Testis (tissue), 3 donors: ENCODE measurements around the gene PDP2. TPM values are rescaled to one million over a fixed set of nuclear protein-coding genes. Genes with fewer than 3 reads are reported as not detected.
"Not testable (repeated sequence)": the region's sequence is repeated elsewhere in the genome, so short reads cannot be mapped to it uniquely, and the experiment has no call there.

Source experiments
- DNase-seq: peaks from one replicate; pipeline ENCODE4 v3.0.0-alpha.2; 2019
- H3K27ac ChIP-seq, 2 donors: fragments of 200-600 bp; sonication (generic); one replicate each; pipeline ENCODE4 v1.5.1; 2019
- H3K27me3 ChIP-seq: fragments of 200-600 bp; sonication (generic); one replicate; pipeline ENCODE4 v1.5.1; 2019
- H3K36me3 ChIP-seq: fragments of 200-600 bp; sonication (generic); one replicate; pipeline ENCODE4 v1.5.1; 2017; ENCODE audit warnings: low read depth; ENCODE audit errors: missing control alignments
- H3K4me1 ChIP-seq: fragments of 200-600 bp; sonication (generic); one replicate; pipeline ENCODE4 v1.5.1; 2019
- H3K4me3 ChIP-seq, 2 donors: fragments of 200-600 bp; sonication (generic); one replicate each; pipeline ENCODE4 v1.5.1; 2017 to 2019
- H3K9me3 ChIP-seq: fragments of 200-600 bp; sonication (generic); one replicate; pipeline ENCODE4 v1.5.1; 2017
- POLR2A ChIP-seq: fragments of 450-650 bp; IDR thresholded peaks from one replicate; pipeline ENCODE4 v1.6.1; 2017; ENCODE audit warnings: antibody characterized with exemption, mild to moderate bottlenecking, moderate library complexity
- WGBS, 2 donors: methylation state at CpG; one replicate each; pipeline ENCODE4 v1.1.5; 2018; 5-methylcytosine and 5-hydroxymethylcytosine counted together
- intact Hi-C: fragments of 100-400 bp; cut with DNase I; formaldehyde crosslinking; loops from one replicate; pipeline ENCODE4 v1.15.1; 2023; ENCODE audit warnings: low total_unique reads
- polyA plus RNA-seq: library from polyadenylated mRNA; stranded (reverse); fragments of 350-450 nt; fragmentation: Illumina TruSeq; extraction: RNeasy Lipid Tissue Mini Kit (QIAGEN cat#74804); gene quantifications from one replicate; pipeline ENCODE4 v1.2.3, GENCODE V29; 2014; ENCODE audit warnings: low read depth, low replicate concordance; ENCODE audit not compliant: insufficient read depth
- total RNA-seq, 2 donors: library from RNA; depleted of rRNA; stranded (reverse); fragments of >200 nt; gene quantifications; one replicate each; pipeline ENCODE4 v1.2.3, GENCODE V29; 2016
- TF ChIP-seq, protein P1 (sequence below), 3 experiments: fragments of 450-650 bp in 2 of 3; fragments of 200-600 bp in 1 of 3; sonication (generic) in 1 of 3; IDR thresholded peaks; one replicate each; pipeline ENCODE4 v1.5.1; 2016 to 2019; ENCODE audit warnings: antibody characterized with exemption in 3 of 3, mild to moderate bottlenecking in 2 of 3, moderate library complexity in 1 of 3

Gene PDP2
- total and polyA plus RNA-seq, 3 donors from 2014 or later: 14.0 to 23.9 (median 22.9) TPM

DNA sequence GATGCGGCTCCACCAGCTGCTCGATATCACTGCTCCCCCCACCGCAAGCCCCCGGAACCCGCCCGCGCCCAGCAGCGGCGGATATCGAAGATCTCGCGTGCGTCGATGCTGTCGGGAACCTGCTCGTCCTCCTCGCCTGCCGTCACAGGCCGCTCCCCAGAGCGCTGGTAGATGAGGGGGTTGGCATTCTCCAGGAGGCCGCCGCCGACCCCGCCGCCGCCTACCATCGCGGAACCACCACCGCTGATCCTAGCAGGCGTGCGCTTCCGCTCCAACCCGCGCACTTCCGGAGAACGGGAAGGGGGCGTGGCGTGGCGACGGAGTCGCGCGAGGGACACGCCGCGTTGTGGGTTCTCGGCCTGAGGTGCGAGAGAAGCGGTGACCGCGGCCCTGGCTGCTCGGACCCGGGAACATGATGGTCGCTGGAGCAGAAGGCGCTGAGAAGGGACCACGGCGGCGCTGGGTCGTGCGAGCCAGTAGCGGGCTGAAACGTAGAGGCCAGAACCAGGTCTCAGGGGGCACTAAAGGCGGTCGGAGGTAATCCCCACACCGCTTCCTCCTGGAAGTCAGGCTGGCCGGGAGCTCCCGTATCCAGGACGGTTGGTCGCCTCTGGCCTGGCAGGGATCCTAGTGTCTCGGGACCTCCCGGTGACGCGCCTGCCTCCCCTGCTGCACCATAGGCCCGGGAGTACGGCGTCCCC is 54.0 kb downstream of the PDP2 start, which contains the start of gene CIAO2B:
Gene CIAO2B, minus strand, starts transcription at position 265 of the 701 bp plus-strand sequence. Its CDS starts 38 bp downstream, at position 227.
- Histone ChIP-seq H3K27ac (peak within 1 kb of the TSS; percentile 82 to 89), H3K4me3 (peak within 1 kb of the TSS; percentile 72 to 99), H3K4me1 (peaks cover 27% of the 10 kb centered on the region), H3K9me3 (no peaks in the 10 kb centered on the region), H3K36me3 (no peaks in the 10 kb centered on the region), H3K27me3 (no peaks in the 10 kb centered on the region)
- 0% methylated on average over 12 to 64 of the region's 76 CpGs for WGBS, 2 donors
- TF ChIP-seq, protein P1, sequence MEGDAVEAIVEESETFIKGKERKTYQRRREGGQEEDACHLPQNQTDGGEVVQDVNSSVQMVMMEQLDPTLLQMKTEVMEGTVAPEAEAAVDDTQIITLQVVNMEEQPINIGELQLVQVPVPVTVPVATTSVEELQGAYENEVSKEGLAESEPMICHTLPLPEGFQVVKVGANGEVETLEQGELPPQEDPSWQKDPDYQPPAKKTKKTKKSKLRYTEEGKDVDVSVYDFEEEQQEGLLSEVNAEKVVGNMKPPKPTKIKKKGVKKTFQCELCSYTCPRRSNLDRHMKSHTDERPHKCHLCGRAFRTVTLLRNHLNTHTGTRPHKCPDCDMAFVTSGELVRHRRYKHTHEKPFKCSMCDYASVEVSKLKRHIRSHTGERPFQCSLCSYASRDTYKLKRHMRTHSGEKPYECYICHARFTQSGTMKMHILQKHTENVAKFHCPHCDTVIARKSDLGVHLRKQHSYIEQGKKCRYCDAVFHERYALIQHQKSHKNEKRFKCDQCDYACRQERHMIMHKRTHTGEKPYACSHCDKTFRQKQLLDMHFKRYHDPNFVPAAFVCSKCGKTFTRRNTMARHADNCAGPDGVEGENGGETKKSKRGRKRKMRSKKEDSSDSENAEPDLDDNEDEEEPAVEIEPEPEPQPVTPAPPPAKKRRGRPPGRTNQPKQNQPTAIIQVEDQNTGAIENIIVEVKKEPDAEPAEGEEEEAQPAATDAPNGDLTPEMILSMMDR (IDR thresholded peaks at IDR 0.05): no peak
- peak; percentile 40 for TF ChIP-seq POLR2A
- DNase-seq: peak; percentile 92
- intact Hi-C loops: no loop called here

DNA sequence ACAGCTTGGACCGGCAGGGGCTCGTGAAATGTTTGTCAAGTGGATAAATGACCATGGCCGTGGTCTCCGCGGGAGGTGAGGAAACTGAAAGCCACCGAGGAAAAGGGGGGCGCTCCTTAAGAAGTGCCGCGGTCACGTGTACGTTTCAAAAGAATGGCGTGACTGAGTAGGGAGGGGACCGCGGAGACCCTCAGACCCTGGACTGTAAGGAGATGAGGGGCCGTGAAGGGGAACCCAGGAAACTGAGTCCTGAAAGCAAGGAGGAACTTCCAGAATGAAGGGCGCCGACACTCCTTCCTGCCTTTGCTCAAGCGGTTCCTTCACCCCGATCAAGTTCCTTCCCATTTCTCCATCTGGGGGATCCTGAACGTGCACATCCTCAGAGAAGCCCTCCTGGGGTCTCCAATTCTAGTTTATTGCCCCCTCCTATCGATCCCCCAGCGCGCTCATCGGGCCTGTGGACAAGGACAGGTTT is 54.6 kb downstream of the PDP2 start:
- H3K27me3 ChIP-seq, H3K9me3 ChIP-seq, DNase-seq, H3K36me3 ChIP-seq, intact Hi-C loops: not testable (repeated sequence)
- 0 to 1% methylated on average over 18 to 24 of the region's 24 CpGs for WGBS, 2 donors
- Histone ChIP-seq H3K4me1 (peaks cover 27% of the 10 kb centered on the region), H3K4me3 (peak overlapping the region; percentile 72 to 99), H3K27ac (peak overlapping the region; percentile 82 to 89)

DNA sequence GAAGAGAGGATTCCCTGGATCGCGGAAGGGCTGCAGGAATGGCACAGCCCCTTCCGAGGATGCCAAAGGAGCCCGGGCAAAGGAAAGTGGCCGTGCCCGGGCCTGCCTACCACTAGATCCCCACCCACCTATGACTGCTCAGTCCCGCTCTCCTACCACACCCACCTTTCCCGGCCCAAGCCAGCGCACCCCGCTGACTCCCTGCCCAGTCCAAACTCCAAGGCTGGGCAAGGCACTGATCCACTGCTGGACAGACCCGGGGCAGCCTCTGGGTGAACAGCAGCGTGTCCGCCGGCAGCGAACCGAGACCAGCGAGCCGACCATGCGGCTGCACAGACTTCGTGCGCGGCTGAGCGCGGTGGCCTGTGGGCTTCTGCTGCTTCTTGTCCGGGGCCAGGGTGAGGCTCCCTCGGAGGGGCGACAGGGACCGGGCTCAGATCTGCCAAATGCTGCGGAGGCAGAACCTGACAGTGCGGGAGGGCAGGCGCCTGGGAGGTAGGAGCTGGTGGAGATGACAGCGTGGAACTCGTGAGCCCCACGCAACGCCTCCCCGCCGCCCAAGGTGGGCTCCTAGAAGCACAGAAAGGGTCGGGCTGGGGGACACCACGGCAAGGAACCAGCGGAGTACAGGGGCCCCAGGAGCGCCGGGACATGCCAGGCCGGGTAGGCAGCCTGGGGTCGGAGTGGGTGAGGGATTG is 55.1 kb downstream of the PDP2 start, which contains the start of gene CES2:
Gene CES2, plus strand, starts transcription at position 203 of the 698 bp plus-strand sequence. Its CDS starts 120 bp downstream, at position 323.
- peak within 1 kb of the TSS; percentile 72 to 99 for H3K4me3 ChIP-seq
- H3K27me3 ChIP-seq: no peaks in the 10 kb centered on the region
- H3K36me3 ChIP-seq: no peaks in the 10 kb centered on the region
- H3K4me1 ChIP-seq: peaks cover 27% of the 10 kb centered on the region
- DNase-seq: peak; percentile 50
- no peaks in the 10 kb centered on the region for H3K9me3 ChIP-seq
- peak within 1 kb of the TSS; percentile 82 to 89 for H3K27ac ChIP-seq
- TF ChIP-seq, protein P1 (IDR thresholded peaks at IDR 0.05): no peak
- TF ChIP-seq POLR2A: no peak
- intact Hi-C loops: no loop called here
- WGBS, 2 donors: 14 to 30% methylated on average over 24 to 36 of the region's 44 CpGs

DNA sequence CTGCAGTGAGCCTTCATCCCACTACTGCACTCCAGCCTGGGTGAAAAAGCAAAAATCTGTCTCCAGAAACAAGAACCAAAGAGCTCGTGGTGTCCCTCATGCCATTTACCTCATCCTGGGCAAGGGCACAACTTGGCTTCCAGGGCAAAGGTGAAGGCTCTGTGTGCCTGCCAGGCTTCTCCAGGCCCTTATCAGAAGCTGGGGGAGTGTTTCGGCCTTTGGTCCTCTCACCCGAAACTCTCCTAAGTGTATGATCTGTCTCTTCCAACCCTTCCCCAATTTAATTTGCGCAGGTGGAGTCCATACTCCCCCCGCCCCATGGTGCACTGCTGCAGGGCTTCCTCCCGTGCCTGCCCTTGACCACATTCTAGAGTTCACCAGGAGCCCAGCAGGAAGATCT is 56.1 kb downstream of the PDP2 start:
- H3K9me3 ChIP-seq: no peaks in the 10 kb centered on the region
- no peaks in the 10 kb centered on the region for H3K27me3 ChIP-seq
- TF ChIP-seq, protein P1 (IDR thresholded peaks at IDR 0.05): no peak
- no peak for TF ChIP-seq POLR2A
- intact Hi-C loops: no loop called here
- 57 to 59% methylated on average over 6 of the region's 6 CpGs for WGBS, 2 donors
- no peaks in the 10 kb centered on the region for H3K36me3 ChIP-seq
- no peak for DNase-seq
- no peak overlapping the region for H3K4me3 ChIP-seq
- no peak overlapping the region for H3K27ac ChIP-seq
- H3K4me1 ChIP-seq: peaks cover 27% of the 10 kb centered on the region

DNA sequence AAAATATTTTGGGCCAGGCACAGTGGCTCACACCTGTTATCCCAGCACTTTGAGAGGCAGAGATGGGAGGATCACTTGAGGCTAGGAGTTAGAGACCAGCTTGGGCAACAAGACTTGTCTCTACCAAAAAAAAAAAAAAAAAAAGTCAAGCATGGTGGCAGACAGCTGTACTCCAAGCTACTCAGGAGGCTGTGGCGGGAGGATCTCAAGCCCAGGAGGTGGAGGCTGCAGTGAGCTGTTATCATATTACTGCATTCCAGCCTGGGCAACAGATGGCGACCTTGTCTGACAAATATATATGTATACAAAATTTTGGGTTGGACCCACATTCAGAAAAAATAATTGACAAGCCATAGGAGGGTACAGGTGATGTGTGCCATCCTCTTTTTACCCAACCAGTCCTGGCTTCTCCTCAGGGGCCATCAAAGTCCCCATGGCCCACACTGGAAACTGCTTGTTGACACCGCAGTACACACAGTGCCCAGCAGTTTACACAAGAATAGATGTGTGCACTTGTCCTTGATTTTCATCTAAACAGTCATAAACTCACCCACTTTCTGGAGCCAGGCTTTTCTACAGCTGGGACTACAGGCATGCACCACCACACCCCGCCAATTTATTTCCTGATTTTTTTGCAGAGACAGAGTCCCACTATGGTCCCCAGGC is 56.7 kb downstream of the PDP2 start:
- H3K36me3 ChIP-seq: no peaks in the 10 kb centered on the region
- DNase-seq: no peak
- H3K4me1 ChIP-seq: peaks cover 27% of the 10 kb centered on the region
- no peak overlapping the region for H3K27ac ChIP-seq
- H3K9me3 ChIP-seq: no peaks in the 10 kb centered on the region
- H3K27me3 ChIP-seq: no peaks in the 10 kb centered on the region
- no peak for TF ChIP-seq POLR2A
- TF ChIP-seq, protein P1 (IDR thresholded peaks at IDR 0.05): no peak
- intact Hi-C loops: no loop called here
- WGBS, 2 donors: 88 to 92% methylated on average over 4 of the region's 4 CpGs
- H3K4me3 ChIP-seq: no peak overlapping the region
